HTERT RPE-1 (cell line): ENCODE data around the gene CITED1.

Source experiments
- in situ Hi-C: fragments of 300-500 bp; cut with MboI; formaldehyde crosslinking; loops from 4 replicates; pipeline ENCODE4 v1.14.3; 2020; ENCODE audit warnings: low sequenced_read_pairs

Gene CITED1

GRCh38 chrX:72309297-72310071, 3.8 kb upstream of the CITED1 start:
- in situ Hi-C loops: no loop called here

- in situ Hi-C loops: no loop called here
Observed at GRCh38 chrX:72308566-72309296, 3.0 kb upstream of the CITED1 start.

- in situ Hi-C loops: no loop called here
Observed at GRCh38 chrX:72308209-72308565, 2.5 kb upstream of the CITED1 start.

GRCh38 chrX:72307646-72308051, 1.9 kb upstream of the CITED1 start:
- in situ Hi-C loops: no loop called here

- in situ Hi-C loops: no loop called here
Observed at GRCh38 chrX:72306851-72307645, 1.3 kb upstream of the CITED1 start.

- in situ Hi-C loops: no loop called here
Observed at GRCh38 chrX:72306085-72306801, 529 bp upstream of the CITED1 start.

GRCh38 chrX:72304877-72305276, 837 bp downstream of the CITED1 start:
- in situ Hi-C loops: no loop called here

GRCh38 chrX:72301781-72302180, 3.9 kb downstream of the CITED1 start:
- in situ Hi-C loops: no loop called here

GRCh38 chrX:72299891-72300630, 5.7 kb downstream of the CITED1 start:
- in situ Hi-C loops: no loop called here

GRCh38 chrX:72297953-72298730, 7.6 kb downstream of the CITED1 start:
- in situ Hi-C loops: no loop called here

GRCh38 chrX:72296991-72297390, 8.7 kb downstream of the CITED1 start:
- in situ Hi-C loops: no loop called here

GRCh38 chrX:72295745-72296144, 10.0 kb downstream of the CITED1 start:
- in situ Hi-C loops: no loop called here

GRCh38 chrX:72294497-72294896, 11.2 kb downstream of the CITED1 start:
- in situ Hi-C loops: no loop called here

- in situ Hi-C loops: no loop called here
Observed at GRCh38 chrX:72282302-72282701, 23.4 kb downstream of the CITED1 start.

GRCh38 chrX:72280321-72280845, 25.3 kb downstream of the CITED1 start:
- in situ Hi-C loops: no loop called here

- in situ Hi-C loops: no loop called here
Observed at GRCh38 chrX:72276478-72276953, 29.2 kb downstream of the CITED1 start.

GRCh38 chrX:72274526-72274925, 31.2 kb downstream of the CITED1 start:
- in situ Hi-C loops: no loop called here

GRCh38 chrX:72273718-72274117, 32.0 kb downstream of the CITED1 start:
- in situ Hi-C loops: no loop called here

- in situ Hi-C loops: no loop called here
Observed at GRCh38 chrX:72272868-72273267, 32.8 kb downstream of the CITED1 start.
